ENCODE measurements around the gene ZC3H4.
"Not testable (repeated sequence)": the region's sequence is repeated elsewhere in the genome, so short reads cannot be mapped to it uniquely, and the experiment has no call there.

DNA sequence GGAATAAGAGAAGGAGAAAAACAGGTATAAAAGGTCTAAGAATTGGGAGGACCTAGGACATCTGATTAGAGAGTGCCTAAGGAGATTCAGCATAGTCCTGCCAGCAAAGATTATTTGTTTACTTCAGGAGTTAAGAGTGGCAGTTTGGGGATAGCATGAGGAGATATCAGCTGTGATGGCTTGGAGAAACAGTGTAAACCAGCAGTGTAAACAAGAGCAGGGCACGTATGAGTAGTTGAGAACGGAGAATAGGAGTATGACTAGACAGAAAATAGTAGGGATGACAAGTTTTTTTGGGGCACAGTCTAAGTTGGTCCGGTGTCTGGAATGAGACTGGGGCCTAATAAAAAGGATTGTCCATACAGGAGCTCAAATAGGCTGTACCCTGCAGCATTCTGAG is 63.0 kb downstream of the ZC3H4 start:
- TF ChIP-seq, protein P1, sequence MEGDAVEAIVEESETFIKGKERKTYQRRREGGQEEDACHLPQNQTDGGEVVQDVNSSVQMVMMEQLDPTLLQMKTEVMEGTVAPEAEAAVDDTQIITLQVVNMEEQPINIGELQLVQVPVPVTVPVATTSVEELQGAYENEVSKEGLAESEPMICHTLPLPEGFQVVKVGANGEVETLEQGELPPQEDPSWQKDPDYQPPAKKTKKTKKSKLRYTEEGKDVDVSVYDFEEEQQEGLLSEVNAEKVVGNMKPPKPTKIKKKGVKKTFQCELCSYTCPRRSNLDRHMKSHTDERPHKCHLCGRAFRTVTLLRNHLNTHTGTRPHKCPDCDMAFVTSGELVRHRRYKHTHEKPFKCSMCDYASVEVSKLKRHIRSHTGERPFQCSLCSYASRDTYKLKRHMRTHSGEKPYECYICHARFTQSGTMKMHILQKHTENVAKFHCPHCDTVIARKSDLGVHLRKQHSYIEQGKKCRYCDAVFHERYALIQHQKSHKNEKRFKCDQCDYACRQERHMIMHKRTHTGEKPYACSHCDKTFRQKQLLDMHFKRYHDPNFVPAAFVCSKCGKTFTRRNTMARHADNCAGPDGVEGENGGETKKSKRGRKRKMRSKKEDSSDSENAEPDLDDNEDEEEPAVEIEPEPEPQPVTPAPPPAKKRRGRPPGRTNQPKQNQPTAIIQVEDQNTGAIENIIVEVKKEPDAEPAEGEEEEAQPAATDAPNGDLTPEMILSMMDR (IDR thresholded peaks at IDR 0.05) = not testable (repeated sequence)
- not testable (repeated sequence) for TF ChIP-seq POLR2A (IDR thresholded peaks at IDR 0.05)

Measured in tibial nerve (tissue), 3 donors.